Right atrium auricular region (tissue), 2 donors: Measurements from ENCODE around the gene MCRIP1. TPM values are rescaled to one million over a fixed set of nuclear protein-coding genes. Genes with fewer than 3 reads are reported as not detected.

Experiments
- DNase-seq: peaks from one replicate; pipeline ENCODE4 v3.0.0-alpha.2; 2019; ENCODE audit warnings: low spot score
- H3K27ac ChIP-seq, 2 donors: fragments of 200-600 bp; sonication (generic); 1 replicate in 1 of 2; 2 replicates in 1 of 2; pipeline ENCODE4 v1.5.1; 2016 to 2019
- H3K27me3 ChIP-seq, 2 donors: fragments of 200-600 bp; sonication (generic); one replicate each; pipeline versions ENCODE4 v1.5.1 to v1.6.0; 2017 to 2019
- H3K36me3 ChIP-seq: fragments of 200-600 bp; sonication (generic); one replicate; pipeline ENCODE4 v1.5.1; 2016
- H3K4me1 ChIP-seq, 2 donors: fragments of 200-600 bp; sonication (generic); one replicate each; pipeline versions ENCODE4 v1.5.1 to v1.6.0; 2017 to 2019
- H3K4me3 ChIP-seq, 2 donors: fragments of 200-600 bp; sonication (generic); 1 replicate in 1 of 2; 2 replicates in 1 of 2; pipeline ENCODE4 v1.5.1; 2017 to 2019; ENCODE audit warnings: mild to moderate bottlenecking in 1 of 2, moderate library complexity in 1 of 2
- H3K9me3 ChIP-seq, 2 donors: fragments of 200-600 bp; sonication (generic); one replicate each; pipeline ENCODE4 v1.5.1; 2019
- CTCF ChIP-seq, 2 donors: fragments of 200-600 bp; sonication (generic); IDR thresholded peaks; one replicate each; pipeline ENCODE4 v1.5.1; 2019; ENCODE audit warnings: antibody characterized with exemption in 2 of 2
- total RNA-seq, 2 donors: library from RNA; depleted of rRNA; stranded (reverse); fragments of >200 nt; gene quantifications; one replicate each; pipeline ENCODE4 v1.1.0, GENCODE V29; 2016

Gene MCRIP1
- total RNA-seq, 2 donors from 2014 or later = 91.3 to 108 TPM

DNA sequence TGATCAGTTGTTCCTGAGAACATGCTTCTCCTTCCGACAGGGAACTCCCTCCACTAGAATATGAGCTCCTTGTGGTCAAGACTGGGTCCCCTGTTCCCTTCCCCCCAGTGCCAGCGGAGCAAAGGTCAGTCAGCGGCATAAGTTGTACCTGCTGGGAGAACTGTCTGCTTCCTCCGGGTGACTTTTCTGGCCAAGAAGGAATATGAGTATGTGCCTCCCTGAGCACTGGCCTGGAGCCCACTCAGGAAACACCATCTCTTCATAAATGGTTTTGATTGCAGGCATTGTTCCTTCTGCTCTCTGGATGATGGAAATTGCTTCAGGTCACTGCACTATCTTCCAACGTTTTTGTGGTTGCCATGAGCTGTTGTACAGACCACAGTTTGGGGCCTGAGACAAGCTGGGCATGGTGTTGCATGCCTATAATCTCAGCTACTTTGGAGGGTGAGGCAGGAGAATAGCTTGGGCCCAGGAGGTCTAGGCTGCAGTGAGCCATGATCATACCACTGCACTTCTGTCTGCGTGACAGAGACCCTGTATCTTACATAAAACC lies 30.1 kb upstream of the MCRIP1 start:
- Histone ChIP-seq H3K4me3 (no peak overlapping the region), H3K36me3 (peaks cover 15% of the 10 kb centered on the region), H3K27ac (no peak overlapping the region), H3K27me3 (no peaks in the 10 kb centered on the region), H3K9me3 (no peaks in the 10 kb centered on the region), H3K4me1 (peaks cover 0 to 59% of the 10 kb centered on the region in 2 donors)
- no peak for TF ChIP-seq CTCF (IDR thresholded peaks at IDR 0.05)
- no peak for DNase-seq

DNA sequence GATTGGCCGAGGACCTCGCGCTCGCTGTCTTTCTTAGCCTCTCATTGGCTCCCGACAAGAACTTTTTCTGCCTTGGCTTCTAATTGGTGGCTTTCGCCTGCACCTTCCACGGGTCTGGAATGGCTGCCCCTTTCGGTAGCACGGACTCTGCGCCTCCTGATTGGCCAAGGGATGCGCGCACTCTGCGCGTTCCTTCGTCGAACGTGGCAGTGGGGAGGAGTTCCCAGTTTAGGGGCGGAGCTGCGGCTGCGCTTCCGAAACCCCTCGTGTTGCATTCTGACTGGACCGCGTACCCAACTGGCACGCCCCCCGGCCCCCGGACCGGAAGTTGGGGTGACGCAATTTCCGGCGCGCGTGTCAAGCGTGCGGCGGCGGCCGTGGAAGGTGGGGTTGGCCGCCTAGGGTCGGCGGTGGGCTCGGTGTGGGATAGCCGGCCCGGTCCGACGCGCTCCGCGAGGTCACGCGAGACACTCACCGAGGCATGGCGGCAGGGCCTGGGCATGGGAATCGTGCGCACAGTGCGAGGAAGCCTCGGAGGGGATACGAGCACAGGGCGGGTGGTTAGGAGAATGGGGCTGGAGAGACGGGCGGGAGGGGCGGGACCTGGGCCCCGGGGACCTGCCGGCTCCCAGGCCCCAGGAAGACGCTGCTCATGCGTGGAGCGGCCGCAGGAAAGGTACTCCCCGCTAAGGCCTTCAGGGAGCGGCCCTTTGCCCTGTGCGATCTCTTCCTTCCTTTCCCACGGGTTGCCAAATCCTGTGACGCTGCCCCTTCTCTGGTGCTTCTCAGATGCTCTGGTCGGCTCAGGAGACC lies 27.9 kb upstream of the MCRIP1 start:
- TF ChIP-seq CTCF (IDR thresholded peaks at IDR 0.05) = no peak
- Histone ChIP-seq H3K27me3 (no peaks in the 10 kb centered on the region), H3K27ac (peak overlapping the region; percentile 96 to 99), H3K4me1 (peaks cover 0 to 46% of the 10 kb centered on the region in 2 donors), H3K9me3 (no peaks in the 10 kb centered on the region), H3K4me3 (peak overlapping the region; percentile 65 to 86), H3K36me3 (peaks cover 30% of the 10 kb centered on the region)
- peak; percentile 84 for DNase-seq

GRCh38 chr17:81859906-81860755 lies 27.0 kb upstream of the MCRIP1 start, which contains the start of gene P4HB:
Gene P4HB (minus strand): TSS chr17:81860535. CDS start chr17:81860471, 64 bp downstream.
- peaks cover 0 to 47% of the 10 kb centered on the region in 2 donors for H3K4me1 ChIP-seq

DNA sequence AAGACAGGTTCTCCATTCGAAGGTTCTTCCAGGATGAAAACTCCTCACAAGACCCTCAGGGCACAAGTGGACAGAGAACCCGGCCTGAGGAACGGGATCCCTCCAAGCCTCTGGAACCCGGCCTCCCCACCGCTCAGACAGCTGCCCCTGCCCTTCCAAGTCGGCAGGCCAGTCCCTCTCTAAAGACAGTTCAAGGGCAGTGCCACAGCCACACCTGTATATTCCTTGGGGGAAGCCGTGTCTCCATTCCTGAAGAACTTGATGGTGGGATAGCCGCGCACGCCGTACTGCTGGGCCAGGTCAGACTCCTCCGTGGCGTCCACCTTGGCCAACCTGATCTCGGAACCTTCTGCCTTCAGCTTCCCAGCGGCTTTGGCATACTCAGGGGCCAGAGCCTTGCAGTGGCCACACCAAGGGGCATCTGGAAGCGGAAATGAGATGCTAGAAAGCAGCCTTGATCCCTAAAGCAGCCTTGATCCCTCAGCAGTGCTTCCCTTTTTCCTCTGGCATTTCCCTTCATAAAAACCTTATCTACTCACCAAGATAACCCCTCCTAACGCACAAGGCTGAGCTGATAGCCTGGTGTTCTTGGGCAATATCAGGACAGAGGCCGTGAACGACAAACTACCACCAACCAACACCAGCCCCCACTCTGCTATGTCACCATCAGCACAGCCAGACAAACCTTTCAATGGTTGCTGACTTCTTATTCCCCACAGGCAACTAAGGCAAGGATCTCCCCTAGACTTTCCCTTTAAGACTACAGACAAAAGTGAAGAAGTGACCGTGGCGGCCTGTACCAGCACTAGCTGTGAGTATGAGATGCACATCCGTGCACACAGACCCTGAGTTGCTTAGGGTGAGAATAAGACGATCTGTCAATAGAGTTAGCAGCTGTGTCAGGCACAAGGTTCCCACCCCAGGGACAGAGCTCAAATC lies 26.1 kb upstream of the MCRIP1 start:
- no peak for DNase-seq
- Histone ChIP-seq H3K4me1 (peaks cover 0 to 53% of the 10 kb centered on the region in 2 donors), H3K9me3 (no peaks in the 10 kb centered on the region), H3K4me3 (peak overlapping the region; percentile 91 to 97), H3K27me3 (no peaks in the 10 kb centered on the region), H3K36me3 (peaks cover 47% of the 10 kb centered on the region), H3K27ac (peak overlapping the region; percentile 89 to 96)
- TF ChIP-seq CTCF (IDR thresholded peaks at IDR 0.05) = no peak

More at GRCh38 chr17:81859906-81860755, 27.0 kb upstream of the MCRIP1 start, which contains the start of gene P4HB:
- Histone ChIP-seq H3K27ac (peak within 1 kb of the TSS; percentile 96 to 99), H3K4me3 (peak within 1 kb of the TSS; percentile 91 to 97), H3K9me3 (no peaks in the 10 kb centered on the region), H3K36me3 (peaks cover 38% of the 10 kb centered on the region), H3K27me3 (no peaks in the 10 kb centered on the region)
- peak; percentile 100 for DNase-seq
- no peak for TF ChIP-seq CTCF (IDR thresholded peaks at IDR 0.05)
